Mucosa of stomach (tissue), 1 donor: ENCODE data around the gene C21orf58.
A peak's percentile ranks its signal among the peaks of the same experiment; 100 is the strongest.
"Not testable (repeated sequence)": the region's sequence is repeated elsewhere in the genome, so short reads cannot be mapped to it uniquely, and the experiment has no call there.

ENCODE experiments used
- H3K27me3 ChIP-seq: one replicate; pipeline ENCODE4 v1.7.0; 2013; ENCODE audit warnings: mild to moderate bottlenecking, low read length; ENCODE audit not compliant: control insufficient read depth, insufficient read depth
- H3K36me3 ChIP-seq: one replicate; pipeline ENCODE4 v1.7.0; 2013; ENCODE audit warnings: low read length; ENCODE audit not compliant: control insufficient read depth, insufficient read depth
- H3K4me1 ChIP-seq: one replicate; pipeline ENCODE4 v1.7.0; 2013; ENCODE audit warnings: mild to moderate bottlenecking, low read length; ENCODE audit not compliant: control insufficient read depth, insufficient read depth
- H3K4me3 ChIP-seq: one replicate; pipeline ENCODE4 v1.7.0; 2013; ENCODE audit warnings: low read length
- H3K9ac ChIP-seq: one replicate; pipeline ENCODE4 v1.7.0; 2013; ENCODE audit warnings: mild to moderate bottlenecking, low read length, moderate library complexity
- H3K9me3 ChIP-seq: one replicate; pipeline ENCODE4 v1.7.0; 2013; ENCODE audit warnings: mild to moderate bottlenecking, low read length, moderate library complexity; ENCODE audit not compliant: control insufficient read depth
- donor health status: Pancreatic carcinoma.

C21orf58 gene

DNA sequence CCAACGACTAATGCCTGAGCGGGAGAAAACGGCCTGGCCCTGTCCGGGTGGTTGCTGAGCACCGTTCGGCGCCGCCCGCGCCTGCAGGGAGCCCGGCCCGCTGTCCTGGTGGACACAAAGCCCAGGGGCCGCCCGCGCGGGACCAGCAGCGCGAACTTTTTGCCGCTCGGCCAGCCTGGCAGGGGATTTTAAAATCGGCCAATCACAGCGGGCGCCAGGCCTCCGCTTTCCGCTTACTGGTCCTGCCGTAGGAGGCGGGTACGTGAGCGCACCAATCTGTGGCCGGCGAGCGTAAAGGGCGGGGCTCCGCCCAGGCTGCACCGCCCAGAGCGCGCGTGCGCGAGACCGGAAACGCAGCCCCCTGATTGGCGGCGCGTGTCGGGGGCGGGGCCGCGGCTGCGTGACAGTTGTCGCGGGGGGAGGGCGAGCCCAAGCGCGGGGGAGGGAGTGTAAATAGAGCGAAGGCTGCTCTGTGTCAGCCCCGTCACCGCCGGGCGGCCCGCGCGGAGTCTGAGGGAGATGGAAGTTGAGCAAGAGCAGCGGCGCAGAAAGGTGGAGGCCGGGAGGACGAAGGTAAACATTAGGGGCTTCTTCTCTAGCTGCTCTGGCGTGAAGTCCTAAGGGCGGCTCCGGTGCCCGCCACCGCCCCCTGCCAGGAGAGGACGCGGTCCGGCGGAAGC lies at the start of gene C21orf58, which contains the start of gene PCNT:
TSS of gene C21orf58 (minus strand) at position 161 of the 680 bp plus-strand sequence. CDS start 1,132 bp downstream, outside the sequence.
TSS of gene PCNT (plus strand) at position 447 of the 680 bp plus-strand sequence. CDS start at position 520, 73 bp downstream.
- H3K9ac ChIP-seq = peak within 1 kb of the TSS; percentile 85
- H3K4me1 ChIP-seq = peaks cover 8% of the 10 kb centered on the region
- no peaks in the 10 kb centered on the region for H3K36me3 ChIP-seq
- peak within 1 kb of the TSS; percentile 67 for H3K4me3 ChIP-seq
- H3K27me3 ChIP-seq = no peaks in the 10 kb centered on the region
- H3K9me3 ChIP-seq = no peaks in the 10 kb centered on the region

DNA sequence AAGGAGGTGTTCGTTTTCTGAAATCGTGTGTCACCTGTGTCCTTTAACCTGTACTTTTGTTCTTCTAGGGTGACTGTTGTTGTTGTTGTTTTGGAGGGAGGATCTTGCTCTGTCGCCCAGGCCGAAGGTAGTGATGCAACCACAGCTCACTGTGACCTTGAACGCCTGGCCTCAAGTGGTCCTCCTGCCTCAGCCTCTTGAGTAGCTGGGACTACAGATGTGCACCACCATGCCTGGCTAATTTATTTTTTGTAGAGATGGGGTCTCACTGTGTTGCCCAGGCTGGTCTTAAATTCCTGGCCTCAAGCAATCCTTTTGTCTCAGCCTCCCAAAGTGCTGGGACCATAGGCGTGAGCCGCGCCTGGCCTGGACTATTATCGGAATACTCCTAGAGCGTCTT lies 49.3 kb upstream of the C21orf58 start:
- H3K9ac ChIP-seq, H3K36me3 ChIP-seq, H3K4me3 ChIP-seq, H3K4me1 ChIP-seq, H3K9me3 ChIP-seq, H3K27me3 ChIP-seq: not testable (repeated sequence)

DNA sequence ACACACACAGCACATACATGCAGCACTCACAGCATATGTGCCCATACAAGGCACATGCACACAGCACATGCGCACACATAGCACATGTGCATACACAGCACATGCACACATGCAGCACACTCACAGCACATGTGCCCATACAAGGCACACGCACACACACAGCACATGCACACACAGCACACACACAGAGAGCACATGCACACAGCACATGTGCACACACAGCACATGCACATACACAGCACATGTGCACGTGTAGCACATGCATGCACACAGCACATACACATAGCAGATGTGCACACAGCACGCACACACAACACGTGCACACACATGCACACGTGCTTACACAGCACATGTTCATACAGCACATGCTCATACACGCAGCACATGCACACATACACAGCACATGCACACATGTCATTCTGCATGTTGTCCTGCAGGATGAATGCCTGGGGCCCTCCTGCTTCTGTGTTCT lies 48.4 kb upstream of the C21orf58 start:
- no peaks in the 10 kb centered on the region for H3K36me3 ChIP-seq

DNA sequence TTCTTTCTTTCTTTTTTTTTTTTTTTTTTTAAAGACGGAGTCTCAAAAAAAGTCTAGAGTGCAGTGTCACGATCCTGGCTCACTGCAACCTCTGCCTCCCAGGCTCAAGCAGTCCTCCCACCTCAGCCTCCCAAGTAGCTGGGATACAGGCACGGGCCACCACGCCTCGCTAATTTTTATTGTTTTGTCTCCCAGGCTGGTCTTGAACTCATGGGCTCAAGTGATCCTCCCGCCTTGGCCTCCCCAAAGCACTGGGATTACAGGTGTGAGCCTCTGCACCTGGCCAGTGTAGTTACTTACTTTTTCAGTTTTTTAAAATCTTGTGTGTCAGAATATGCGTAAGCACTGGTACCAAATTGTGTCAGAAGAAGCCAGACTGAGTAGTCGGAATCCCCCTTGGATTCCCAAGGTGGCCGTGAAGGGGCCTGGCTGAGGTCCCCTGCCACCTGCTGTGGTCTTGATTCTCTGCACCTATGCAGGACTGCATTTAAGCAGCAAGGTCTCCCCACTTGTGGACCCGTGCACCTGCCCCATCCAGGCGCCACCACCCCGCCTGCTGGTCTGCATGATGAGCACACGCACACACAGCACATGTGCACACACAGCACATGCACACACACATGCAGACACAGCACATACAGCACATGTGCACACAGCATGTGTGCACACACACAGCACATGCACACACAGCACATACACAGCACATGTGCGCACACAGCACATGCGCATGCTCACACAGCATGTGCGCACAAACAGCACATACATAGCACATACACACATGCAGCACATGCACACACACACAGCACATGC lies 47.7 kb upstream of the C21orf58 start:
- Histone ChIP-seq H3K9me3 (no peaks in the 10 kb centered on the region), H3K4me3 (no peak overlapping the region), H3K36me3 (peaks cover 6% of the 10 kb centered on the region), H3K9ac (no peak overlapping the region), H3K27me3 (no peaks in the 10 kb centered on the region), H3K4me1 (peaks cover 5% of the 10 kb centered on the region)

More for the DNA sequence above, 48.4 kb upstream of the C21orf58 start:
- H3K27me3 ChIP-seq = no peaks in the 10 kb centered on the region
- H3K4me1 ChIP-seq = peaks cover 5% of the 10 kb centered on the region
- H3K9ac ChIP-seq = no peak overlapping the region
- H3K9me3 ChIP-seq = no peaks in the 10 kb centered on the region
- H3K4me3 ChIP-seq = no peak overlapping the region

DNA sequence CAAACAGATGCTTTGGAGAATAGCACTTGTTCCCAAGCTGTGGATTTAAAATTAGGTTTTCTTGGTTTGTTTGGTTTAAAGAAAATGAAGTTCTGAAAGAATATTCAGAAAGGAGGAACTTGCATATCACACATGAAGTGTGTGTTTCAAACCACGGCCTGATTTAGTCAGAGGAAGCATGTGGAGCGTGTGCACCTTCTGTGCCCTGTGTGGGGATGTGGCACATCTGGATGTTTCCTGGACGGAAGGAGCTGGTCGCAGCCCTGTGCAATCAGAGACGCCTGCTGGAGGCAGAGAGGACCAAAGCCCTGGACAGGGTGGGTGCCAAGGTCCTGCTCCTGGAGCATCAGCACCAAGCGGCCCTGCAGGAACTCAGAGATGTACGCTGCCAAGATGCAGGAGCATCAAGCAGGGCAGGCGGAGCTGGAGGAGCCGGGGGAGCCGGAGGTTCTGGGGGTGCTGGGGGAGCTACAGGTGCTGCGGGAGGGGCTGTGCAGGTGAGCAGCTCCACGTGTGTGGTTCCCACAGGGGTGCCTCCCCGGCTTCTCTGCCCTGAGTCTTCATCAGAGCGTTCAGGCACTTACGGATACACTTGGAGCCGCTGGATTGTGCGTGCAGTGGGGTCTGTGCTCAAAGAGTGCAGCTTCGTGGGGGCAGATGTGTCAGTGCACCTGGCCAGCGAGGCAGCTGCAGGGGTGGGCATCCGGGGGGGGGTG lies 46.0 kb upstream of the C21orf58 start:
- no peaks in the 10 kb centered on the region for H3K27me3 ChIP-seq
- H3K36me3 ChIP-seq = peaks cover 10% of the 10 kb centered on the region
- H3K4me3 ChIP-seq = no peak overlapping the region
- H3K9me3 ChIP-seq = no peaks in the 10 kb centered on the region
- peaks cover 5% of the 10 kb centered on the region for H3K4me1 ChIP-seq
- H3K9ac ChIP-seq = no peak overlapping the region

DNA sequence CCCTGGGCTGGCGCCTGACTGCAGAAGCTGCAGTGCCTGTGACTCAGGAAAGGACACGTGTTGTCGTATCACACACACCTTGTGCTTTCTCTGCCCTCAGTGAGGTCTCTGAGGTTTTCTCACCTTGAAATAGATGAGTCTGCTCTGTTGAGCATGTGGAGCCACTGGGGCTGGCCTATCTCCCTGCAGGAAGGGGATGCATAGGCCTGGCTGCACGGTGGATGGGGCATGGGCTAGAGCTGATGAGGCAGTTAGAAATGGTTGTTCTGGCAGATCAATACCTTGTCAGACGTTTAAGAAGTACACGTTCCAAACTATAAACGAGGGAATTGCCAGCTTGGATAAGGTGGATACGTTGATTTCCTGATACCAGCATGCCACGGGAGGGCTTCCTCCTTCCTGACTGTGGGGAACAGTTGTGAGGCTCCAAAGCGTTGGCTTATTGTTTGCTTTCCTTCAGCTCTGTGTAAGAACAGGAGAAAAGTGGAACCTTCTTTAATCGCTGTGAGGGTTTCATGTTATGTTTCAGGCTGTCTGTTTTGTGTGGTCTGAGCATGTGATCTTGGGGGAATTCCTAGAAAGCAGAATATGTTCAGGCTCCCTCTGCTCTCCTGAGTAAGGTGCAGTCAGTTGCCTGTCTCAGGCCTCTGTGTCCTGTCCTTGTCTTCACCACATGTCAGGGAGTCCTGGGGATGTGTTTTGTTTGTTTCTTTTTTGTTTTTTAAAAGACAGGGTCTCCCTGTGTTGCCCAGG lies 45.0 kb upstream of the C21orf58 start:
- Histone ChIP-seq H3K9me3 (no peaks in the 10 kb centered on the region), H3K4me1 (peaks cover 5% of the 10 kb centered on the region), H3K9ac (no peak overlapping the region), H3K4me3 (no peak overlapping the region), H3K36me3 (peaks cover 13% of the 10 kb centered on the region), H3K27me3 (no peaks in the 10 kb centered on the region)

DNA sequence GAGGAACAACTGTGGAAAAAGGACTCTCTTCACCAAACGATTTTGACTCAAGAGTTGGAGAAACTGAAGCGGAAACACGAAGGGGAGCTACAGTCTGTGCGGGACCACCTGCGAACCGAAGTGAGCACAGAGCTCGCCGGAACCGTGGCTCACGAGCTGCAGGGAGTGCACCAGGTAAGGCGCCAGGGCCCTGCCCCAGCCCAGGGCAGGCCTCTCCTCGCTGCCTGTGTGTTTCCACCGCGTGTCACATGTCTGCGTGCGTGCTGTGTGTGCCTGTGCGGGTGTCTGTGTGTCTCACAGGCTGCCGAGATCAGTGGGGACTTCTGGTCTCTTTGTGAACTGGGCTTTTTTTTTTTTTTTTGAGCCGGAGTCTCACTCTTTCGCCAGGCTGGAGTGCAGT lies 43.3 kb upstream of the C21orf58 start:
- H3K27me3 ChIP-seq = no peaks in the 10 kb centered on the region
- no peak overlapping the region for H3K4me3 ChIP-seq
- peaks cover 5% of the 10 kb centered on the region for H3K4me1 ChIP-seq
- no peak overlapping the region for H3K9ac ChIP-seq
- no peaks in the 10 kb centered on the region for H3K9me3 ChIP-seq
- H3K36me3 ChIP-seq = peaks cover 18% of the 10 kb centered on the region

DNA sequence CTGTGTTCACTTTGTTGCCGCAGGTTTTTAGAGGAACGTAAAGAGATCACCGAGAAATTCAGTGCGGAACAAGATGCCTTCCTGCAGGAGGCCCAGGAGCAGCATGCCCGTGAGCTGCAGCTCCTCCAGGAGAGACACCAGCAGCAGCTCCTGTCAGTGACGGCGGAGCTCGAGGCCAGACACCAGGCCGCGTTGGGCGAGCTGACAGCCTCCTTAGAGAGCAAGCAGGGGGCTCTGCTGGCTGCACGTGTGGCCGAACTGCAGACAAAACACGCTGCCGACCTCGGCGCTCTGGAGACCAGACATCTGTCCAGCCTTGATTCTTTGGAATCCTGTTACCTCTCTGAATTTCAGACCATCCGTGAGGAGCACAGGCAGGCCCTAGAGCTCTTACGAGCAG lies 42.9 kb upstream of the C21orf58 start:
- peaks cover 5% of the 10 kb centered on the region for H3K4me1 ChIP-seq
- no peak overlapping the region for H3K9ac ChIP-seq
- H3K36me3 ChIP-seq = peaks cover 18% of the 10 kb centered on the region

DNA sequence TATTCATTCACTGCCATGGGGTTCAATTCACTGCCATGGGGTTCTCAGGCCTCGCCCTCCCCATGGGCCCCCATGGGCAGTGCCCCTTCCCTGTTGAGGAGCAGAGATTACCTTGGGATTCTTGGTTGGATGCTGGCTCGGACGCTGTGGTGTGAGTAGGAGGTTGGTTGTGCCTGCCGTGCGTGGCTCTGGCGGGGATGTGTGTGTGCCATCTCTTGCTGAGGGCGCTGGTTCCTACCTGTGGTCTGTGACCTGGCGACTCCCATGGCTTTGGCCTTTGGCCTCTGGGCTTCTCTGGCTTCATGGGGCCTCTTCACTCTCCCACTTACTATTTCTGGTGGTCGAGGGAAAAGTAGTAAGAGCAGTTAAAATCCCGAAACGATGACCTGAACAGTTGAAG lies 42.4 kb upstream of the C21orf58 start:
- no peak overlapping the region for H3K4me3 ChIP-seq
- H3K9me3 ChIP-seq = no peaks in the 10 kb centered on the region
- H3K36me3 ChIP-seq = peaks cover 18% of the 10 kb centered on the region
- H3K27me3 ChIP-seq = no peaks in the 10 kb centered on the region
- no peak overlapping the region for H3K9ac ChIP-seq
- H3K4me1 ChIP-seq = peaks cover 5% of the 10 kb centered on the region

More for the DNA sequence above, 42.9 kb upstream of the C21orf58 start:
- Histone ChIP-seq H3K4me3 (no peak overlapping the region), H3K9me3 (no peaks in the 10 kb centered on the region), H3K27me3 (no peaks in the 10 kb centered on the region)

DNA sequence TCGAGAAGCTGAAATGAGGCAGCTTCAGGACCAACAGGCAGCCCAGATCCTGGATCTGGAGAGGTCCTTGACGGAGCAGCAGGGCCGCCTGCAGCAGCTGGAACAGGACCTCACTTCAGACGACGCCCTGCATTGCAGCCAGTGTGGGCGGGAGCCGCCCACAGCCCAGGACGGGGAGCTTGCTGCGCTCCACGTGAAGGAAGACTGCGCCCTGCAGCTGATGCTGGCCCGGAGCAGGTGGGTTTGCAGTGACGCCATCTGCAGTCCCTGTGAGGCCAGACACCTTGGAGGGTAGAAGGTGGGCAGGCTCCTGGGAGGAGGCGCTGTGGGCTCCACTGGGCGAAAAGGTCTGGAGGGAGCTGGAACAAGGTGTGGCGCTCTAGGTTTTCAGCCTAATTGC lies 40.0 kb upstream of the C21orf58 start:
- H3K9me3 ChIP-seq = no peaks in the 10 kb centered on the region
- no peak overlapping the region for H3K4me3 ChIP-seq
- H3K9ac ChIP-seq = no peak overlapping the region
- H3K36me3 ChIP-seq = peaks cover 18% of the 10 kb centered on the region
- peaks cover 3% of the 10 kb centered on the region for H3K4me1 ChIP-seq
- H3K27me3 ChIP-seq = no peaks in the 10 kb centered on the region

DNA sequence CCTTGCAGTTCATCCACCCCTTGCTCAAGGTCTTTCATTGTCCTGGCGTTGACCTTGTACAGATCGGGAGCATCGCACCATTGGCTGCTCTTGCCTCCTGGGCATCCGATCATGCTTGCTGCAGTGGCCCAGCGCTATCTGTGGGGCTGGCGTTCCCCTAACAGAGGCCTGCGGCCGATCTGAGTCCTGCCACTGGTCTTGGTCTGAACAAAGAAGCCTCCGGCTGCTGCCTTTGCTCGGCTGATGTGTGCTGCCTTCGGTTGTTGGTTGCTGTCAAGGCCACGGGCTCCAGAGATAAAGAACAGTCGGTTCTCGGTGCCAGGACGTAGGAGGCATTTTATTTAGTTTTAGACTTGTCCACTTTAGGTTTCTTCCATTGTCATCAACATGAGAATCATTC lies 39.3 kb upstream of the C21orf58 start:
- H3K4me3 ChIP-seq = no peak overlapping the region
- no peaks in the 10 kb centered on the region for H3K27me3 ChIP-seq
- no peaks in the 10 kb centered on the region for H3K4me1 ChIP-seq
- H3K36me3 ChIP-seq = peaks cover 18% of the 10 kb centered on the region
- H3K9me3 ChIP-seq = no peaks in the 10 kb centered on the region
- H3K9ac ChIP-seq = no peak overlapping the region
